GM21528 (cell line): ENCODE results near the gene FKBP5.

Experiments used
- ATAC-seq: cut with Tn5 transposase; IDR thresholded peaks from one replicate; pipeline ENCODE4 v1.9.1; 2021; ENCODE audit warnings: mild to moderate bottlenecking, moderate library complexity; ENCODE audit not compliant: unreplicated experiment, low FRiP score

The FKBP5 gene

DNA sequence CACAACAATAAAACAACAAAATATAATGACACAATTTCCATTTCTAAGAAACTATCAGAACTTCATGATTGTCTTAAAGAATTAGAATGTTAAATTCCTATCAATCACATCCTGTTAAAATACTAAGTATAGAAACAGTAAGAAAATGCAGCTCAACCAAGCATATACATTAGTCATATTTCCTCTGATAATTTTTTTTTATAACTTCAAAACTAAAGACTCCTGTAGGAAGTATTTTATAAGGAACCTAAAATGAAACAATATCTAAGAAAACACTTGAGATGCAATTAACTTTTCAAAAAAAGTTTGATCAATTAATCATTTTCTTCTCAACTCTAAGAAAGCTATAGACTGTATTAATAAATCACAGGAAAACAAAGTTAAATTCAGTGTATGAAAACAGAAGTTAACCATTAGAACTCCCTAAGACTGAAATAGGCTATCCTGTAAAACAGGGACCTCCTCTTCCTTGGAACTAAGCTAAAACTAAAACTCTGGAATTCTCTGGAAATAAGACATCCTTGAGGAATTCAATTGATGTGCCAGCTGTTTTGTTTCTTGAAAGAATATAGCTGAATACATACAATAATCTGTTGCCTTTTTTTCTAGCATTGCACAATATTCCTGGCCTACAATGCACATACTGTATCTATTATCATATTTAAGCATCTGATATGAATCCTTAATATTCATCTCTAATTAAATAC, 19.8 kb downstream of the FKBP5 start:
- ATAC-seq: no peak

DNA sequence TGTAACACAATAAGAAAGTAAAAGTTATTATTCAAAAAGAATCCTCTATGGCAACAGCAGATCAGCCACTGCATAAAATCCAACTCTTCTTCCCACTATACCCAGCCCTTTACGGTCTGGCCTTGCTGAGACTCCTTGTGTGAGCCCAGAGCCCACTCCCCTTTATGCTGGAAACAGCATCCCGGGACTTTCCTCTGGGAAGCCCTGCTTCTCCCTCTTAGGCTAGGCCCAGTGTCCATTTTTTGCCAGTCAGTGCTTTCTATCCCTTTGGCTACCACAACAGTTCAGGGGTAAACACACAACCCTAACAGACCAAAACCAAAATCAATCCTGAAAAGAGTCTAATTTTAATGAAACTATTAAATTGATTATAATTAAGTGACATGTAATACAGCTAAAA, 20.6 kb downstream of the FKBP5 start:
- no peak for ATAC-seq

DNA sequence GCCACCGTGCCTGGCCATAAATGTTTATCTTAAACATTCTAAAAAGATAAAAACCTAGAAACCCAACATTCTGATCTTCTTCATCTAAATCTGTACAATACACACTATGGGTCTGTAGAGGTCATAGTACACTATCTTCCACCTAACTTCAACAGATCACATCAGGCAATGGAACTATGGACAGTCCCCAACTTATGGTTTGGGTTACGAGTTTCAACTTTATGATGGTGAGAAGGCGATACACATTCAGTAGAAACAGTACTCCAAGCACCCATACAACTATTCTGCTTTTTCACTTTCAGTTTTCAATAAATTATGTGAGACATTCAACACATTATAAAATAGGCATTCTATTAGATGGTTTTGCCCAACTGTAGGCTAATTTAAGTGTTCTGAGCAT, 23.1 kb downstream of the FKBP5 start:
- ATAC-seq: no peak

DNA sequence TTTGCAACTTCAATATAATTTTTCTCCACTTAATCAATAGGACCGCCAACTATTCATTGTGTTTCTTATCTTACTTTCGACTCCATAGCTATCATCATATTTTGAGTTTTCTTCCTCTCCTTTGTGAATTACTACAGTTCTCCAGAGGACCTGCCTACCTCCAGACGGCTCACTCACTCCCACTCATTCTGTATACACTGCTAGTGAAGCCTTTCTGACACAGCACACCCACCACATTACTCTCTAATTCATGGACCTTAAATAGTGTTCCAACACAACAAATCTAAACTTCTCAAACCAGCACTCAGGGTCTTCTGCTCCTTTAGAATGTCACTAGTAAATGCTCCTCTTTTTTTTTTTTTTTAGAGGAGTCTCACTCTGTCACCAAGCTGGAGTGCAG, 23.8 kb downstream of the FKBP5 start:
- no peak for ATAC-seq

DNA sequence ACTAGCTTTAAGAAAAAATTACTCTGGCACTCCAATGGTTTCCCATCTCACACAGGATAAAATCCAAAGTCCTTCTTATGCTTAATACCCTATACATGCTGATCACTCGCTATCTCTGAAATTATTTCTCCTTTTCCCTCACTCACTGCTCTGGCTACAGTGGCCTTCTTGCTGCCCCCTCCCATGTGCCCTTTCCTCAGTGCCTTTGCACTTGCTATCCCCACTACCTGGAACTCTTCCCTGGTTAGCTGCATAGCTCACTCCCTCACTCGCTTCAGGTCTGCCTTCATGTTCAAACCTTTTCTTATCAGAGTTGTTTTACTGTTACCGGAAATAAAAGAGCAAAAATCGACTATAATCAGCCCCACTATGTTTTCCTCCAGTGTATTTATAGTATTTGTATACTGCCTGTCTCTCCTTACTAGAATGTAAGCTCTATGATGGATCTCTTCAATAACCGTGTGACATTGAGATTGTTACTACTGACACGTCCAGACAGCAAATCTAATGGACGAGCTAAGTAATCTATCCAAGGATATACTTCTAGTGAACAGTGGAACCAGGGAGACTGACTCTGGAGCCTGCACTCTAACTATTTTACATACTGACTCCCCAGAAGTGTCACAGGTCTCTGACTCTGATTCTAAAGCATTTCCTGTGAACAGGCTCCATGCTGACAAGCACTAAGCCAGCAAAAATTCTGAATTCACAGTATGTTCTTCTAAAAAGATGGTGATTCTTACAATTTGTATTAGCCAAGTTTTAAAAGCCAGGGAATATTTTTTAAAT, 25.1 kb downstream of the FKBP5 start:
- no peak for ATAC-seq

DNA sequence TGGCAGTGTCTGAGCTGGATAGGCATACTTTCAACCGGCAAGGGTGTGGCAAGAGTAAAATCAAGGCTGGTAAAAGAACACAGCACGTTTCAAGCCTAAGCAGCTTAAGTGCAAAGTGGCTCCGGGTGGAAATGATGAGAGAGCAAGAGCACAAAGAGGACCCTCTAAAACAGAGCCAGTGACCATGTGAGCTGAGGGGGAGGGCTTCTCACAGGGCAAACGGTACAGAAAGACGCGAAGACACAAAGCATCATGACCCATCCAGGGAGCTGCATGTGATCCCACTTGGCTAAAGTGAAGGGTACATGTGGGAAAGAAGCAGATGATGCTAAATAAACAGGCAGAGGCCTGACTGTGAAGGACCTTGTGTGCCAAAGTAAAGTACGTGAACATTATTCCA, 25.7 kb downstream of the FKBP5 start:
- ATAC-seq: no peak

DNA sequence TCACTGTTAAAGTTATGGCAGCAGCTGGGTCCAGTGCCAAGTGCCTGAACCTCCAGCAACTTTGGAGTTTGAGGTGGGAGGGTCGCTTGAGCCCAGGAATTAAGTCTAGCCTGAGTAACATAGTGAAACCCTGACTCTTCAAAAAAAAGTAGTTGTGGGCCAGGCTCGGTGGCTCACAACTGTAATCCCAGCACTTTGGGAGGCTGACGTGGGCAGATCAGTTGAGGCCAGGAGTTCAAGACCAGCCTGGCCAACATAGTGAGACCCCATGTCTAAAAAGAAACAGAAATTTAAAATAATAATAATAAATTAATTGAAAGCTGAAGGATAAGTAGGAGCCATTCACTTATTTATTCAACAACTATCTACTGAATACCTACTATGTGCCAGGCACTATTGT, 33.8 kb downstream of the FKBP5 start:
- no peak for ATAC-seq

DNA sequence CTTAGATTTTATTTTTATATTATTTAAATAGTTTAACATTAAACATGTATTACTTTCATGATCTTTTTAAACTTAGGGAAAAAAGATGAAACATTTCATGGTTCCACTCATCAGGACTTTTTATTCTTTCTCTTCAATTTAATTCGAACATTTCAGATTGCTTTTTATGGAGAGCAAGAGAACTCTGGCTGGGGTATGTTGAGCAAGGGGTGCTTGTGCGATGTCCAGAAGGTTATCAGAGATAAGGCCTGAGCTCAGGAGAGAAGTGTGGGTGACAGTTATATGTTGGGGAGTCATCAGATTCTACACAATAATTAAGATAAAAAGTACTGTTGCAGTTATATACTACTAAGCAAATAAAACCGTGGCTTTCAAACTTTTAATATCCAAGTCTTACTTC, 37.5 kb downstream of the FKBP5 start:
- ATAC-seq: no peak

DNA sequence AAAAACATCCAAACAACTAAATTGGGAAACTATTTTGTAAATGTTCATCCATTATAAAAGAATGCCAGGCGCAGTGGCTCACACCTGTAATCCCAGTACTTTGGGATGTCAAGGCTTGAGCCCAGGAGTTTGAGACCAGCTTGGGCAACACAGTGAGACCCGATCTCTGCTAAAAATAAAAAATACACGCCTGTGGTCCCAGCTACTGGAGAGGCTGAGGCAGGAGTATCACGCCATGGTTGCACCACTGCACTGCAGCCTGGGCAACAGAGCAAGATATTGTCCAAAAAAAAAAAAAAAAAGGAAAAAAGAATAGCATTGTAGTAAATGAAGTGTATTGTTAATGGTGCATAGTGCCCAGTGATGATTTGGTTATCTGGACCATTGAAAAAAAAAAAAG, 38.7 kb downstream of the FKBP5 start:
- ATAC-seq: no peak

DNA sequence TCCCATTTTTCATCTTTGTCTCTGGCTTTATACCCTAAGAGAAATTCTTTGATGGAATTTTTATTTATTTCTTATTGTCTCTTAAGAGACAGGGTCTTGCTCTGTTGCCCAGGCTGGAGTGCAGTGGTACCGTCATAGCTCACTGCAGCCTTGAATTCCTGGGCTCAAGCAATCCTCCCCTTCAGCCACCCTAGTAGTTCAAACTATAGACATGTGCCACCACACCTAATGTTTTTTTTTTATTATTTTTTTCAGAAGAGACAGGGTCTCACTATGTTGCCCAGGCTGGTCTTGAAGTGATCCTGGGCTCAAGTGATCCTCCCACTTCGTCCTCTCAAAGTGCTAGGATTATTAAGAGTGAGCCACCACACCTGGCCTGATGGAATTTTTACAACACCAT, 40.5 kb downstream of the FKBP5 start:
- no peak for ATAC-seq

DNA sequence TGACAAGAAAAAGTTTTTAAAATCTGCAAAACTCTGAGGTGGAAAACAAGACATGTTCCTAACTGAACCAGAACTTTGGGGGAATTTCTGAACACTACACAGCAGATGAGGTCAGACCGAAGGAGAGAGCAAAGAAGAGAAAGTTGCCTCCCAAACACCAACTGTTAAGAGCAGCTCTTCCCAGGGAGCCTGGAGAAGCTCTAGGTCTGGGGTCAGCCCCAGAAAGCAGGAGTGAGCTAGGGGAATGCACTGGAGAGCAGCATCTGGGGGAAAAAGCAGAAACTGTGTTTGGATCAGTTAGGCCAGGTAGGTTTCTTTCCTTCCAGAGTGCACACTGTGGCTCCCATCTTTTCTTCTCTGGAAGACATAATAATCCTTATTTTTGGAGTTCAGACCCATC, 41.3 kb downstream of the FKBP5 start:
- ATAC-seq: no peak

DNA sequence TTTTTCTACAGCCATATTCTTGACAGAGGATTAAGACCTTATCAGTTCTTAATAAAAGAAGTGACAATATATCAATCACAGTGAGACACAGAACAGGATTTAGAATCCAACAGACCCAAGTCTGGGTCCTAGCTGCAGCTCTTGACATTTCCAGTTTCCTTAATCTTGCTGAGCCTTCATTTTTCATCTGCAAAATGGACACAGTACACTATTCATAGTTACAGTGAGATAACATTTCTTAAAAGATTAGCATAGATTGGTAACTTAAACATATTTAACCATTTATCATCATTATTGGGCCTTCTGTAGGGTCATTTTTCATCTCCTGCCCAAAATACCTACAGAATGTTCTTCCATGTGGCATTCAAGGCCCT, 45.6 kb downstream of the FKBP5 start:
- ATAC-seq: no peak

DNA sequence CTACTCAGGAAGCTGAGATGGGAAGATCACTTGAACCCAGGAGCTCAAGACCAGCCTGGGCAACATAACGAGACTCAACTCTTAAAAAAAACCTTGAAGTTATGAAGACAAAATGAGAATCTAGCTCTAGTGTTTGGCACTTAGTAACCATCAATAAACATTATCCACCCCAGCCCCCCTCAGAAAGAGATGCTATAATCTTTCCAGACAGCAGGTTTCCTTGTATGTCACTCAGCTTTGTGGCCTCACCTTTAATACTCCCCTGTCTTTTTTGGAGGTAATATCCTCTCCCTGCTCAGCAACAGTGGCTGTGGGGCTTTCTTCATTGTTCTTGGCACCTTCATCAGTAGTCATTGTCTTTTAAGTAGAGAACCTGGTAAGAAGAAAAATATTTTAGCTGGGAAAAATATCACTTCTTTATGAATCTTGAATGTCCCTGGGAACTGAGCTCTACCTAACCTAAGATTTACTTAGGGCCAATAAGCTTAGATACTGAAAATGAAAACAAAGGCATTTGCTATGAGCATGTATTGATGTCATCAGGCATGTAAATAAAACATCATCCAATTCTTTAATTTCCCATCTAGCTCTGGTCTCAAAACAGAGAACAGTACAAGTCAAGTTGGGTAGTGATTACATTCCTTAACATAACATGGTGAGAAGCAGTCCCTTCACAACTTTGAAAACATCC, 46.1 kb downstream of the FKBP5 start:
- ATAC-seq: no peak

DNA sequence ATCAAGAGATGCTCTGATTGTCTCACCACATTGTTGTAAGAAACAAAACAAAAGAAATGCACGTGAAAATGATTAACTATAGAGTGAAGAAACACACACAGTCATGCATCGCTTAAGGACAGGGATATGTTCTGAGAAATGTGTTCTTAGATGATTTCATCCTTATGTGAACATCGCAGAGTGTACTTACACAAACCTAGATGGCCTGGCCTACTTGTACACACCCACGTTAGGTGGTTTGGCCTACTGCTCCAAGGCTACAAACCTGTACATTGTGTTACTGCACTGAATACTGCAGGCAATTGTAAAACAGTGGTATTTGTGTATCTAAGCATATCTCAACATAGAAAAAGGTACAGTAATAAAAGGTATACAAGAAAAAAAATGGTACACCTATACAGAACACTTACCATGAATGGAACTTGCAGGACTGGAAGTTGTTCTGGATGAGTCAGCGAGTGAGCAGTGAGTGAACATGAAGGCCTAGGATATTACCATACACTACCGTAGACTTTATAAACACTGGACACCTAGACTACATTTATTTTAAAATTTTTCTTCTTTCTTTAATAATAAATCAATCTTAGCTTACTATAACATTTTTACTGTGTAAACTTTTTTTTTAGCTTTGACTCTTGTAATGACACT, 48.6 kb downstream of the FKBP5 start:
- ATAC-seq: no peak

DNA sequence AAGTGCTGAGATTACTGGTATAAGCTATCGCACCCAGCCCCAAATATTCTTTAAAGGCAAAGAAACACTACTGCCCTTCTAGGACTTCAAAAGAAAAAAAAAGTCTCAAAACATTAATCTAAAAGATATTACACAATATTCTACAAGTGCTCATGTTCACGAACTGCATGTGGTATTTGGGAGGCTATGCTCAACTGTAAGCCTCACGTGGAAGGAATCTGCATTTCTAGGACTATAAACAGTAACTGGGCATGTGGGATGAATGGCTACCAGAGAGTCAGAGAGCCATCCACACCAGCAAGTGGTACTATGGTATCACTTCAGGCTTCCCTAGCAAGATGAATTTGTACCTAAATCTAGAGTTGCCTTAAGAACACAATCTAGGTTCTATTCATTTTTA, 50.0 kb downstream of the FKBP5 start:
- no peak for ATAC-seq

DNA sequence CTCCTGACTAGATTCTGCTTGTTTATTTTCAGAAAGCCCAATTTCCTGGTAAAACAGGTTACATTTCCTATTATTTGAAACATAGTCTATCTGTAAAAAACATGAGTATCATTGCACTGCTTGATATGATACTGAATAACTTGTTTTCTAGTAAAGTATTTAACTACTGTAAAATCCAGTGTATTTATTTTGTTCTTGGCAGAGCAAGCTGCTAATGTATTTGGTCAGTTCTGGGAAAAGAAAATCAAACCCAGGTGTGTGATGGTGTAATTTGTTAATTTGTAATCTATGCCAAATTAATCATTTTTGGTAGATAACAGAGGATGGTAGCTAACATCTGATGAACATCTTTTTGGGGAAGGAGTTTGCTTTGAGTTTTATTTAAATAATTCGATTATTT, 50.8 kb downstream of the FKBP5 start:
- no peak for ATAC-seq

DNA sequence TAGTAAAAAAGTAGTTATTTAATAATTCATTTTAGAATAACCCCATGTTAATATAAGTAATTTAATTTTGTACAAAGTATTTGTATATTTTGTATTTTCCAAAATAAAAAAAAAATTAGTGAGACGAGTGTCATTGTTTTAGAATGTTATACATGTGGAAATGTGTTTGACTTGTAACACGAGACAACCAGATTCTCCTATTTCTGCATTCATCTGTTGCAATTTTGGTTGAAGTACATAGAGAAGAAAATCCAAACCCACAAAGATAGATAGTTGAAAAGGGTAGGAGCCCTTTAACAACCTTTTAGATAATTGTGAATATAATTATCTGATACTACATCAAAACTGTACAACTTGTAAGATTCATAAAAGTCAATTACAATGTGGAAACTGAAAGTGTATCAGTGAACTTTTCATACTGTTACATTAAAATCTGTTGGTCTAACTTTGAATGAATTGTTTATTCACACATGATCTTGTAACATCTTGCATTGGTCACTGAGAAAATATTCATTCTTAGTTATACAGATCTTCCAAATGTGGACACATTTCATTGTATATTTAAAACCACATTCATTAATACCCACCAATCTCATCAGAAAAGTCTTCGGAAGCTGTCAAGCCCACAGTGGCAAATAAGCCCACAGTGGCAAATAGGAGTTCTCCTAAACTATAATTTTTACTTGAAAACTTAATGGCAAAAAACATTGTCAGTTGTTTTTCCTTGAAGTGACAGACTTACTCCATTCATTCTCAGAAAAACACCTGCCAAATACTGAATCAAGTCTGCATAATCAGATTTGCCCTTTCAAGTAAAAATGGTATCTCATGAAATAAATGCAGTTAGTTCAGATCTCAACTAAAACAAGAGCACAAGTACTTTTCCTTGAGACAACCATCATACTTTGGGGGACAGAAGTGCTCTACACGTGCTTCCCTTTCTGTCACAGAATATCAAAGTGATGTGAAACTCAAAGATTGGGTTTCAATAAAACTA, 52.8 kb downstream of the FKBP5 start:
- ATAC-seq: no peak

DNA sequence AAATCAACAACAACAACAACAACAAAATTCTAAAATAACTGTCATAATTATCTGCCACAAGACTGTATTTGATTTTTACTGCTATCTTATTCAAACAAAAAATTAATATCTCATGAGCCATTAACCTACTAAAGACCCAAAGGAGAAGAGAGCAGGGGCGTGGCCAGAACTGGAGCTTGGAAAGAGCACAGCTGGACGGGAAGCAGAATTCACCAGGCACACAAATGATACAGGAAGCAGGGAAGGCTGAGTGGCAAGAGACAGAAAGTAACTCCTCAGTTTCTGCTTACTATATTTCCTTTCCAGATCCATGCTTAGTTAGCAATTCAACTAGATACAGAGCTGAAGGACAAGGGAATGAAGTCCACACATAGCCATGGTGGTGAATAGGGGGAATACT, 54.4 kb downstream of the FKBP5 start:
- no peak for ATAC-seq

DNA sequence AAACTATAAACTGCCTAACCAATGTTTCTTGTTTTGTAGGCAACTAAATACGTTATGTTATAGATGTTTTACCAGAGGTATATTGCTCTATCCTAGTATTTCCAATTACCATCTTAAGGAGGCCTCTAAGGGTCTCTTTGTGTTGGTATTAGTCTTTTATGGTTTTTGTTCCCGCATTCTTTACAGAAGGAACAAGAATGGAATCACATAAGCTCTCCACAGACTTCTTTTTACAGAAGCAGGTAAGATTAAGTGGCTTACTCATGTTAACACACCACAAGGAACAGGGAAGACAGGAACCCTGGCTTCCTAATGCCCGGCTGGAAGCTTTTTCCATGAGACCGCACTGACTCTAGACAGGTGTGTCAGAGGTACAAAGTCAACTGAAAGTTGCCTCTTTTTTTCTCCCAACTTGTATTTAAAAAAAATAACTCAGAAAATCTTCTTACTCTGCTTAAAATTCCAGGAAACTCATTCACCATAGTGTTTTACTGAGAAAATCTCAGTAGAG, 55.1 kb downstream of the FKBP5 start:
- no peak for ATAC-seq

DNA sequence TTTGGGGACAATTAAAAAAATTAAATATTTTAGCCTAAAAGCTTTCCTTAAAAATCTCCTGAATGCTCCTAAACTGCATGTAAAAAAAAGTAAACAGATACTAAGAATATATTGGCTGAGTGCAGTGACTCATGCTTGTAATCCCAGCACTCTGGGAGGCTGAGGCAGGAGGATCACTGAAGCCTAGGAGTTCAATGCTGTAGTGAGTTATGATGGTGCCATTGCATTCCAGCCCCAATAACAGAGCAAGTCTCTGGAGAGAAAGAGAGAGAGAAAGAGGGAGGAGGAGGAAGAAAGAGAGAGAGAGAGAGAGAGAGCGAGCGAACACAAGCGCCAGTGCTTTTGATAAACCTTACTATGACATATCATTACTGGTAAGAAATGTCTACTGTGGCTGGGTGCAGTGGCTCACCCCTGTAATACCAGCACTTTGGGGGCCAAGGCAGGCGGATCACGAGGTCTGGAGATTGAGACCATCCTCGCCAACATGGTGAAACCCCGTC, 58.8 kb downstream of the FKBP5 start:
- no peak for ATAC-seq
